Neuron (in vitro differentiated cells): Measurements from ENCODE around the gene KLF3.

ENCODE experiments used
- H2AFZ ChIP-seq: one replicate; pipeline ENCODE4 v1.6.1; 2013; ENCODE audit warnings: low read depth, mild to moderate bottlenecking, inconsistent platforms, low read length, moderate library complexity
- H3K27me3 ChIP-seq: one replicate; pipeline ENCODE4 v1.6.1; 2013; ENCODE audit warnings: low read length; ENCODE audit not compliant: insufficient read depth
- H3K36me3 ChIP-seq: one replicate; pipeline ENCODE4 v1.6.1; 2013; ENCODE audit warnings: low read length; ENCODE audit not compliant: insufficient read depth
- H3K4me1 ChIP-seq: one replicate; pipeline ENCODE4 v1.6.1; 2013; ENCODE audit warnings: low read length; ENCODE audit not compliant: insufficient read depth
- H3K4me3 ChIP-seq: 2 replicates; pipeline ENCODE4 v1.5.1; 2013; ENCODE audit warnings: mild to moderate bottlenecking, low read length, moderate library complexity
- H3K9me3 ChIP-seq: one replicate; pipeline ENCODE4 v1.6.1; 2013; ENCODE audit warnings: low read length

The KLF3 gene

DNA sequence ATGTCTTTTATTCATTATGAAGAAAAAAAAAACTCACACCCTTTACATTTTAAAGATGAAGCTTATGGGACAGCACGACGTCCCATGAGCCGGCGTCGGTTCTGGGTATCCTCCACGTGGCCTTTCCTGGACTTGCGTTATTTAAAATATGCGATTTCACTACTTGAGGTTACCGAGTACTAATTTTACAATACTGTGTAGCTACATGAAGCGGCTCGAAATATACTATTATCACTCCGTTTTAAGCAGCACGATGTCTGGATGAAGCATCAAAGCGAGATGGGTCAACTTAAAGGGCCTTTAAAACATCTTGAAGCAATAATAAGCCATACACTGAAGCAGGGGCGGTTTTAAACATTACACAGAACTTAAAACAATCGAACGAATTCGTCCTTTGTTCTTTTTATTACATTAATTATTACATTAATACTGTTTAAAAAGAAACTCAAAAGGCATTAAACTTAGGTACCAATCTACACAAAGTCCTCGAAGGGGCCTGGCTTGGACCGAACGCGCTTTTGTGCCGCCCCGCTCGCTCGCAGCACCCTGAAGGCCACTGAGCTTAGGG is 1.4 kb upstream of the KLF3 start:
- no peaks in the 10 kb centered on the region for H3K9me3 ChIP-seq
- H3K27me3 ChIP-seq: no peaks in the 10 kb centered on the region
- peaks cover 28% of the 10 kb centered on the region for H3K4me1 ChIP-seq
- no peak overlapping the region for H2AFZ ChIP-seq
- H3K4me3 ChIP-seq: peak overlapping the region; percentile 96
- H3K36me3 ChIP-seq: no peaks in the 10 kb centered on the region

DNA sequence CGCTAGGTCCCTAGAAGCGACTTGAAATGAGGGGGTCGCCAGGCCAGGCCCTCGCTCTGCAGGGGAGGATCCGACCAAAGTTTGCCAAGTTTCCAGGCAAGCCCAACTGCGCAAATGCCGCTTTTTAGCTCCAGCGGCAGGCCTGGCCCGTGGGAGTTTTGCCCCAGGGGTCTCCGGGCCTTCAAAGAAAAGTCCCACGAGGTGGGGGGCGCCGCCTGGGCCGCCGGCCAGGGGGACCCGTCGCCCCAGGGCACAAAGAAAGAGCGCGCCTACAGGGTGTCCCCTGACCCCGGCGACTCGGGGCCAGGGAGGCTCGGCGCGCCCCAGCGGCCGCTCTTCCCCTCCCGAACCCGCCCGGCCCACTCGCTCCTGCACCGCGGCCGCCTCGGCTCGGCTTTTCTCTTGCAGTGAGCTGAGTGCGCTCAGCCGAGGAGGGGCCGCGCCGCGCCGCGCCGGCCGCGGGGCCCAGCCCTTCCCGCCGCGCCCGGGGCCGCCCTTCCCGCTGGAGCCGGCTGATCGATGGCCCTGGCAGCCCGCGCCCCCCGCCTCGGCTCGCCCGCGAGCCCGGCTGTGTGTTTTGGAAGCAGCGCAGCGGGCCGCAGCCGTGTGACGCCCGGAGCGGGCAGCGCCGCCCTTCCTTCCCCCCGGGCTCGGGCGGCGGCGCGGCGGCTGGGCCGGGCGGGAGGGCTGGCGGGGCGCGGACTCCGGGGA is 754 bp upstream of the KLF3 start:
- Histone ChIP-seq H3K27me3 (no peaks in the 10 kb centered on the region), H3K4me1 (peaks cover 34% of the 10 kb centered on the region), H3K36me3 (no peaks in the 10 kb centered on the region), H2AFZ (no peak overlapping the region), H3K4me3 (peak overlapping the region; percentile 96), H3K9me3 (no peaks in the 10 kb centered on the region)

DNA sequence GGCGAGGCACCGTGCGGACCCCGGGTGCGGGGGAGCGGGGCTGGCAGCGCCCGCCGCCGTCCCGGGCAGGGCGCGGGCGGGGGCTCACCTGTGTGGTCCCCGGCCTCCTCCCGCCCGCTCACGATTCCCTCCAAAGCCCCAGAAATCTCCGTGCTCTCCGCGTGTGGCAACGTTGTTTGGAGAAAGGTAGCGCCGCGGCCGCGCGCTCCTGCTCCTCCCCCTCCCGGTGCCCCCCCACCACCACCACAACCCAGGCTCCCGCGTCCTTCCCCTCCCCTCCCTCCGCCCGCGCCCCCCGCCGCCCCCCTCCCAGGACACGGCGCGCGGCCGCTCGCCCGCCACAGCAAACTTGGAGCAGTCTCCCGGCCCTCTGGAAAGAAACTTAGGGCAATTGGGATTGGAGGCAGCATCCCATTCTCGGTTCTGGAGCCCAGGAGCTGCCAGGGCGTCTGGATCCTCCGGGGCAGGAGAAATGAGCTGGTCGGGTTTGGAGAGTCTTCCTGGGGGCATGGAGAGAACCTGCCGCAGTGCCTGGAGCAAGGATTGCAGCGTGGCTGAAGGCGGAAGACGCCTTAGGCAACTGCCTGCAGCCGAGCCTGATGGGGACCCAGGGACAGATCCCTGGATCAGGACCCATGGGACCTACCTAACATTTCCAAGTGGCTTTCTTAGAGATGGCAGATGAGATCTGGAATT is 855 bp downstream of the KLF3 start:
- no peaks in the 10 kb centered on the region for H3K27me3 ChIP-seq
- H3K36me3 ChIP-seq: no peaks in the 10 kb centered on the region
- peaks cover 48% of the 10 kb centered on the region for H3K4me1 ChIP-seq
- H3K4me3 ChIP-seq: peak overlapping the region; percentile 96
- no peaks in the 10 kb centered on the region for H3K9me3 ChIP-seq
- H2AFZ ChIP-seq: no peak overlapping the region

DNA sequence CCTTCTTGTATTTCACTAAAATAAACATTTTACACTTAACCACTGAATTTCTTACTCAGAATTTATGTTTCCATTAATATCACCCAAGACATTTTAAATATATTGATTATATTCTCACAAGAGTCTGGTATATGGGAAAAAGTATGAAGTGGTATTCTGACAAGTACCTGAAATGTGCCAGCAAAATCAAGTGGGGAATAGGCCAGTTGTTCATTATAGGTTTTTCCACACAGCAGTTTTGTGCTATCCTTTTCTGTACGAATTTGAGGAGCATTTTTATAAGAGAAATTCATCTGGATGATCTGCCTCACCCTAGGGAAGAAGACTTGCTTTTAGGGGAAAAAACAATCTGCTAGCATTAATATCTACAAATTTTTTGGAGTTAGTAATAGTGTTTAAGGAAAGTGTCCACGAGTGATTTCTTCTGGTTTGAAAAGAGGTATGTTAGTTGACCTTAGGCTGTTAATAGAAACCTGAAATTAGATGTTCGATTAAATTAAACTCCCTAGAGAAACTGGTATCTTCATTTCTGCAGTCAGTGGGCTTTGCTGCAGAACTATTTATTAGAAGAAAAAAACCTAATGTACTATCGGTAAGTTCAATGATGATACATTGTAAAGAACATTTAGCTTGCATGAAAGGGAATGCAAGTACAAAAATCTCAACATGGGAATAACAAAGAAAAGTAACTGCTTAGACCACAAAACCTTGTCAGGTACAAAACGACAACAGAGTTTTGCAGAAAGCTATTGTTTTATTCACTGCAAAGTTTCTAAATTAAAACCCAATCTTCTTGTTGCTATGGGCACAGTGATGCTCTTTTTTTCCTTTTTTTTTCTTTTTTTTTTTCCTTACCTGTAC is 1.8 kb downstream of the KLF3 start:
- H3K36me3 ChIP-seq: no peaks in the 10 kb centered on the region
- peak overlapping the region; percentile 96 for H3K4me3 ChIP-seq
- no peaks in the 10 kb centered on the region for H3K27me3 ChIP-seq
- H2AFZ ChIP-seq: no peak overlapping the region
- H3K4me1 ChIP-seq: peaks cover 57% of the 10 kb centered on the region
- H3K9me3 ChIP-seq: no peaks in the 10 kb centered on the region

DNA sequence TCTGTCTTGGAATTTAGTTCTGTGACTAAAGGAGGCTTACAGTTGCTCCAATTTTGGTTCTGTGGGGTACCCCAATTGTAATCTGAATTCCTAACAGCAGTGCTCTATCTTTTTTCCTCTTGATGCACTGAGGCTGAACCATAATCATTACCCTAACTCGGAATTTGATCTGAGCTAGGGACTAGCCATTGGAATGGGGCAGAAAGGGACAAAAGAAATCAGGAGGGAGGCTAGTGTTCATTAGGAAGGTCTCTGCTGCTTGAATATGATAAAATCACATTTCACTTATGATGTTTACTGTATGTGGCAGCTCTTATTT is 2.7 kb downstream of the KLF3 start:
- H2AFZ ChIP-seq: no peak overlapping the region
- no peaks in the 10 kb centered on the region for H3K9me3 ChIP-seq
- peaks cover 66% of the 10 kb centered on the region for H3K4me1 ChIP-seq
- no peaks in the 10 kb centered on the region for H3K36me3 ChIP-seq
- H3K27me3 ChIP-seq: no peaks in the 10 kb centered on the region
- H3K4me3 ChIP-seq: peak overlapping the region; percentile 96

DNA sequence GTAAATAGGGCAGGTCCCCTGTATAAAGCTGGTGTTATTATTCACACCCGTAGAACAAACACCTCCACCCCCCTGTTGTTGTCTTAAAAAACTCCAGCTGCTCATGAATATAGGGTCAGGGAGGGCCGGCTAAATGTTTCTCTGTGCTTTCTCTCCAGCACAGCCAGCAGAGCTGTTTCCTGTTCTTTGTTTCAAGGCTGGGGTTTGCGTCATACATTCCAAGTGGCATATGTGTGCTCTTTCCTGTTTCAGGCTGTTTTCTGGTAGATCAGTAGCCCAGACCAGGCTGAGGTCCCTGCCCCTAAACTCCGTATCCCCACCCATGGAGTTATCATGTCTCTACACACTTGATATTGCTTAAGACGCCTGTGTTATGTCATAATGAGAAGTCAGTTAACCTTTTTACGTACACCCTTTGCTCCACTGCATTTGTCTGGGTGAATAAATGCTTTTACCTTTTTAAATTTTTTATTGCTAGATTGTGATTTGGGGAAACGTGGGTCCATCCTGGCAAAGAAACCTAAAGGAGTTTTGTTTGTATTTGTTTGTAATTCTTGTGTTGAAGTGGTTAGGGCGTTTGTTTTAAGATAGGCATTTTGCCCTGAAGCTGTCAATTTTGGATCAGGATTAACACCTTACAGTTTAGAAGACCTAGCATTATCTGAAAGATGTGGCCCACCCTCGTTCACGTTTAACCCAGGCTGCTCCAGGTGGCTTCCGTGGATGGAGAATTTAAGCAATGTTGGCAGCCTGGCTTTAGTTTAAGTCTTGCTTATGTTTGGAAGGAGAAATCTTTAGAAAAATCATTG is 3.3 kb downstream of the KLF3 start:
- Histone ChIP-seq H3K36me3 (no peaks in the 10 kb centered on the region), H3K4me1 (peaks cover 67% of the 10 kb centered on the region), H3K27me3 (no peaks in the 10 kb centered on the region), H3K9me3 (no peaks in the 10 kb centered on the region), H3K4me3 (peak overlapping the region; percentile 96), H2AFZ (no peak overlapping the region)

- Histone ChIP-seq H3K9me3 (no peaks in the 10 kb centered on the region), H3K4me3 (no peak overlapping the region), H3K27me3 (no peaks in the 10 kb centered on the region), H3K4me1 (peaks cover 73% of the 10 kb centered on the region), H3K36me3 (no peaks in the 10 kb centered on the region), H2AFZ (no peak overlapping the region)
Measured at GRCh38 chr4:38668203-38668971, 4.4 kb downstream of the KLF3 start.

GRCh38 chr4:38669208-38669607 is 5.2 kb downstream of the KLF3 start:
- no peaks in the 10 kb centered on the region for H3K9me3 ChIP-seq
- peaks cover 82% of the 10 kb centered on the region for H3K4me1 ChIP-seq
- no peak overlapping the region for H3K4me3 ChIP-seq

DNA sequence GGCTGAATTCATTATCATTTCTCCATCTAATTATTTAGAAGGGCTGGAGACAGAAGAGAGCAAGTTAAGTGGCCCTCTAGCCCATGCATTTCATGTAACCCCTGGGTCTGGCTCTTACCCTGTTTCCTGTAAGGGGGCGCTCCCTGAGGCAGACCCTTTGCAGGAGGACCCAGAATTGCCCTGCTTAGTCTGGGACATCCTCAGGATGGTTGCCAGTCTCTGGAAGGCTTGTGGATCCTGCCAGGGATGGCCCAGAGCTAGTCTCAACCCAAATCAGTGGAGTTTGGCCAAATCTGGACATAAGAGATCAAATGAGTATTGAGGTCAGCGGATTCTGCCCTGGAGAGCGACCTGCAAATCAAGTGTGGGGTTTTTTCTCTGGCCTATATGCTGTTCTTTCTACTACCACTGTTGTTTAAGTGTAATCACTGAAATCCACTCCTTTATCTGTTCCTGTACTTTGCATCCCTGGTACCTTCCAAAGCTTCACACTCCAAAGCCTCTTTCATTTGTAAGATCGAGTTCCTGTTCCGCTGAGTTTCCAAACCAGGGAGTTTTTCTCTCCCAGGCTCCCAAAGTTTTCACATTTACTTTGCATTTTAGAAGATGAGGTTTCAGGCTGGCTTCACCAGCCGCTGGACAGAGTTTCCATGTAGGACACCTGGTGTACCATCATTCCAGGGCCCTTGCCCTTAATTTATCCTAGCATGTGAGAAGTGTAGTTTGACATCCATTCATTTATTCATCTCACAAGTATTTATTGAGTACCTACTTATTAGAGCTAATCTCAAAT is 6.3 kb downstream of the KLF3 start:
- H3K9me3 ChIP-seq: no peaks in the 10 kb centered on the region
- H3K4me3 ChIP-seq: no peak overlapping the region
- no peaks in the 10 kb centered on the region for H3K27me3 ChIP-seq
- peaks cover 93% of the 10 kb centered on the region for H3K4me1 ChIP-seq
- no peaks in the 10 kb centered on the region for H3K36me3 ChIP-seq
- no peak overlapping the region for H2AFZ ChIP-seq

More at GRCh38 chr4:38669208-38669607, 5.2 kb downstream of the KLF3 start:
- no peaks in the 10 kb centered on the region for H3K27me3 ChIP-seq
- no peaks in the 10 kb centered on the region for H3K36me3 ChIP-seq
- no peak overlapping the region for H2AFZ ChIP-seq

DNA sequence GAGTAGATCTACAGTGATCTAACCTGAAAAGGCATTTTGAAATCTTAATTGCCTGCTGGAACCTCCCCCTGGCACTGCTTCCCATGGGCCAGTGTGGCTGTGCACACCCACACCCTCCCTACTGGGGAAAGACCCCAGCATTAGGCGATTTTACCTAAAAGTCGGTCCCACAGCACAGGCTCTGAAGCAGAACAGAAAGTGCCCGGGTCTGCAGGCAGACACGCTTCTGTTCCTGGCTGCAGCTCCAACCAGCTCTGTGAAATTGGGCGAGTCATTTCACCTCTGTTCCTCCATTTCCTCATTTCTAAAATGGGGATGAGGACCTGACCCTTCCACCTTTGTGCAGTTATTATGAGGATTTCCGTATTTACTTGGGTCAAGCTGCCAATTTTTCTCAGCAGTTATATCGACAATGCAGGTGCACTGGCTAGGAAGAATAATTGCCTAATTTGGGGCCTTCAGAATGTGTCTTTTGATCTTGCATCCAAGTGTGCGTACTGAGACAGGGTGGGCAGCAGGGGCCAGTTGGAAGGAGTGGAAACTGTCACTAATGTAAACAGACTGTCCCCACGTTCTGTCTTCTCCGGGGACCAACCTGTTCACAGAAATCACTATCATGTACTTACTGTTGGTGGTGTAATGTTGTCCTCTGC is 7.1 kb downstream of the KLF3 start:
- Histone ChIP-seq H3K27me3 (no peaks in the 10 kb centered on the region), H3K36me3 (no peaks in the 10 kb centered on the region), H3K4me1 (peaks cover 87% of the 10 kb centered on the region), H2AFZ (no peak overlapping the region), H3K4me3 (no peak overlapping the region), H3K9me3 (no peaks in the 10 kb centered on the region)

GRCh38 chr4:38671592-38671940 is 7.6 kb downstream of the KLF3 start:
- Histone ChIP-seq H3K36me3 (no peaks in the 10 kb centered on the region), H3K4me1 (peaks cover 82% of the 10 kb centered on the region), H2AFZ (no peak overlapping the region), H3K9me3 (no peaks in the 10 kb centered on the region), H3K27me3 (no peaks in the 10 kb centered on the region), H3K4me3 (no peak overlapping the region)
